ENCODE results near the gene KCNJ3. TPM values are rescaled to one million over a fixed set of nuclear protein-coding genes. Genes with fewer than 3 reads are reported as not detected.

Gene KCNJ3
- total RNA-seq, 1 experiment from 2014 or later, result 0.11 TPM

DNA sequence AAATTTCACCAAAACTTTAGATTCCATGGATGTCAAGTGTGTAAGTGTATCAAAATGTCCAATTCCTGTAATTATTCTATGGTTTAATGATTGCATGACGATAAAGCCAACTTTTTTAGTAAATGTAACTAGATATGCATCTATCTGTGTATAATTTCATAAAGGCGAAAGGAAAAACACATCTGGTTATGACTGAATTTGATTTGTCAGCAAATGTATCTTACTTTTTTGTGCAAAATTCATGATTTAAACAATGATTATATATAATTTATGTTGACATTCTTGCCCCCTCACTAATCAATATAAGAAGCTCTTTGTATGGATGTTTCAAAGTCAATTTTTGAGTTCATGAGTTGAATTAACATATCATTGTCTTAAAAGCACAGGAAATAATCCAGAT lies 138.5 kb downstream of the KCNJ3 start:
- Mint-ChIP-seq H3K4me1 (no peaks in the 10 kb centered on the region), H3K9me3 (peaks cover 0 to 2% of the 10 kb centered on the region in 2 experiments; a peak in 1 of 5 replicates), H3K27ac (no peak overlapping the region), H3K36me3 (ENCODE audit: insufficient read depth in 1 of 3, low read depth in 3 of 3) (peaks cover 0 to 6% (median 0%) of the 10 kb centered on the region in 3 experiments; a peak in 2 of 7 replicates), H3K4me3 (no peak overlapping the region), H3K27me3 (ENCODE audit: low read depth) (no peaks in the 10 kb centered on the region; the same call in 1 of the 2 replicates)
- Histone ChIP-seq H4K8ac (replicated peaks; ENCODE audit: insufficient read length, low read depth, low read length) (no peak overlapping the region), H4K5ac (ENCODE audit: insufficient read length, low read depth, low read length) (no peak overlapping the region), H3K9ac (ENCODE audit: extremely low read depth, insufficient read length, low read length) (no peak overlapping the region), H3K14ac (ENCODE audit: insufficient read depth, low read length) (no peak overlapping the region), H3K23ac (ENCODE audit: insufficient read length, low read depth, low read length) (no peak overlapping the region), H3K79me1 (ENCODE audit: insufficient read depth, low read depth, low read length, poor library complexity, severe bottlenecking) (no peaks in the 10 kb centered on the region), H3K79me2 (ENCODE audit: insufficient read depth, low read length) (no peaks in the 10 kb centered on the region), H2BK12ac (ENCODE audit: insufficient read length, low read depth, low read length) (no peak overlapping the region), H3K18ac (ENCODE audit: insufficient read length, low read depth, low read length) (no peak overlapping the region), H3K27me3 (ENCODE audit: insufficient read depth, low read length) (no peaks in the 10 kb centered on the region), H2BK20ac (ENCODE audit: low read depth, low read length, poor library complexity, severe bottlenecking) (no peak overlapping the region), H3T11ph (ENCODE audit: low read length) (no peak overlapping the region), H2AK5ac (ENCODE audit: insufficient read length, low read length) (no peak overlapping the region), H3K23me2 (ENCODE audit: insufficient read length, low read depth, low read length, poor library complexity, severe bottlenecking) (no peaks in the 10 kb centered on the region), H3K4me2 (ENCODE audit: insufficient read depth, insufficient read length, low read length) (no peak overlapping the region), H4K91ac (ENCODE audit: insufficient read length, low read depth, low read length) (no peak overlapping the region), H3K4me1 (ENCODE audit: insufficient read depth, low read length) (no peaks in the 10 kb centered on the region), H3K27ac (ENCODE audit: insufficient read length, low read depth, low read length) (no peak overlapping the region), H4K20me1 (ENCODE audit: control insufficient read depth, insufficient read depth, insufficient read length) (no peaks in the 10 kb centered on the region), H2BK5ac (ENCODE audit: insufficient read length, low read length) (no peak overlapping the region), H3K4ac (ENCODE audit: low read depth, low read length) (no peak overlapping the region), H3K56ac (ENCODE audit: insufficient read length, low read depth, low read length) (no peak overlapping the region), H2AFZ (ENCODE audit: low read length) (no peak overlapping the region), H3K9me3 (ENCODE audit: control insufficient read depth, low read depth, low read length) (no peaks in the 10 kb centered on the region), H2BK15ac (ENCODE audit: low read depth, low read length) (no peak overlapping the region), H2BK120ac (ENCODE audit: low read depth, low read length, poor library complexity, severe bottlenecking) (no peak overlapping the region)
- no CpG with 5 or more reads among the region's 2 CpGs for WGBS (ENCODE audit: extremely low coverage, insufficient read length, low lambda C conversion rate)
- DNase-seq, result no peak
- no peak for TF ChIP-seq CTCF (conservative IDR thresholded peaks at IDR 0.05)
